T-helper 2 cell (primary cell): ENCODE data around the gene PECR.
A peak's percentile ranks its signal among the peaks of the same experiment; 100 is the strongest.

Source experiments
- DNase-seq, 5 experiments: peaks; one replicate each; pipeline versions ENCODE4 v3.0.0 to v3.0.0-alpha.2; 2012 to 2022

The PECR gene

DNA sequence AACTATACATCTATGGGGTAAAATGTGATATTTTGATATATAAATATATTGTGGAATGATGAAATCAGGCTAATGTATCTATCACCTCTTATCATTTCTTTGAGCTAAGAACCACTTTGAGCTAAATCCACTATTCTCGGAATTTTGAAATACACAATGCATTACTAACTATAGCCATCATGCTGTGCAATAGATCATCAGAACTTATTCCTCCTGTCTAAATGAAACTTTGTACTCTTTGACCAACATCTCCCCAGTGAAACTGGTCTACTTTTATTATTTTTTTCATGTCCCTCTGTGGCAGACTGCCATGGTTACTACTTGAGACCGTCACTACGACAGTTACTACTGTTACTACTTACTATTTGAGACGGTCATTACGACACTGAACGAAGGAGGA is 11.4 kb downstream of the PECR start:
- DNase-seq: no peak

DNA sequence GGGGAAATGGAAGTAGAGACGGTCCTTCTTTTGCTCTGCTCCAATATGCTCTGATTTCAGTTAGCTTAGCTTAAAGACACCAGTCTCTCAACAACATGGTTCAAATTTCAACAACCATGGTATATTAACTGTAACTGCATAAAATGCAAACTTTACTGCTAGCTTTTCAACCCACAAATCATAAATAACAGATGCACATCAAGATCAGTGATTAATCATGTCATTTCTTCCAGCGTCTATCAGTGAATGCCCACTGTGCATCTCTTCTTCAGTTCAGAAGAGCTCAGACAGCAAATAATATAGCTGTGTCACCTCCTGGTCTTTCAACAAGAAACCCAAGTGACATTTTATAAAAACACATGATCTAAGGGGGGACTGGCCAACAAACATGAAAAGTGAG is 12.6 kb downstream of the PECR start:
- DNase-seq: no peak

DNA sequence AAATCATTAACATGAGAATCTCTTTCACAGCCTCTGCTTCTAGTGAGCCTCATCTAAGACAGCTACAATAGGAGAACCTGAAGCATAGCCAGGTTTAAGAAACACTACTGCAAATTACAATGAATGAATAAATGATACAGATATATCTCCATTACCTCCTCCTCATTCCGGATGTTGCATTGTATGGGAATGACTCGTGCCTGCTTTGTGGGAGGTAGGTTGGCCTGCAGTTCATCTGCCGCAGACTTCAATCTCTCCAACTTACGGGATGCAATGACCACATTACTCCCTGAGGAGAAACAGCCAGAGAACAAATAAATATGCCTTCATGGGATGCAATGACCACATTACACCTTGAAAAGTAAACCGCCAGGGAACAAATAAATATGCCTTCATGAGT is 15.4 kb downstream of the PECR start:
- DNase-seq: no peak

DNA sequence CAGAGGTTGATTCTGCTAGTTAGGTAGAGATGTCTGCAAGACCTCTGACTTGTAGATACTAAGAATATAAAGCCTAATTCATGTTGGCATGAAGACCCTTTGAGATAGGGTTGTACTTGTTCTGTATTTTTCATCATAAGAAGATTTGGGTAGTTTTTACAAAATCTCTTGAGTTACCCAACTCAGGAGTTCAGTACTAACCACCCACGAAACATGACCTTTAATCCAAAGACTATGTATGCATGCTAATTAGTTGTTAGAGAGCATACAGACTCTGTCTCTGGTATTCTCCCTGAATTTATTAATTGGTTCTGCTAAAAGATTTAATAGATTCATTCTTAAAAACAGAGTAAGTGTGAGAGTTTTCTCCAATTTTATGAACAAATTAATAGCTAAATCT is 16.9 kb downstream of the PECR start:
- no peak for DNase-seq

DNA sequence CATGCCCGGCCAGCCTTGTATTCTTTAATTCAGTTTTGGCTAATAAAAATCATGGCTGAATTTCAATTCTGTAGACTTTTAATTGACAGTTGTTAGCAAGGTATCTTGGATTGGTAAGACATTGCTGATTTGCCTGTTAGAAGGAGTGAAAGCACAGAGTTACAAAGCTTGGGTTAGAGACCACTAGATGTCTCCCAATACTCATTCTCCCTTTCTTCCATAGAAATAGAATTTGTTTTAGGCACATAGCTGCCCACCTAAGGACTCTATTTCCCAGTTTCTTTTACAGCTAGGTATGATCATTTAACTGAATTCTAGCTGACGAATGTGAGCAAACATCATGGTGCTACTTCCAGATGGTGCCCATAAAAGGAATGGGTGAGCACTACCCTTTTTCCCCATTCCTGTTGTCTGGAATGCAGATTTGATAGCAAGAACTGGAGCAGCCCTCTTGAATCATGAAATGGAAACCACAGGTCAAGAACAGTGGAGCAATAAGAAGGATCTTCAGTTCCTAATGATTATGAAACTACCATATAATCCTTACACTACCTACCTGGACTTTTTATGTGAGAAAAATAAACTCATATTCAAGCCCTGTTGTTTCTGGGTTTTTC is 17.5 kb downstream of the PECR start:
- DNase-seq: no peak

DNA sequence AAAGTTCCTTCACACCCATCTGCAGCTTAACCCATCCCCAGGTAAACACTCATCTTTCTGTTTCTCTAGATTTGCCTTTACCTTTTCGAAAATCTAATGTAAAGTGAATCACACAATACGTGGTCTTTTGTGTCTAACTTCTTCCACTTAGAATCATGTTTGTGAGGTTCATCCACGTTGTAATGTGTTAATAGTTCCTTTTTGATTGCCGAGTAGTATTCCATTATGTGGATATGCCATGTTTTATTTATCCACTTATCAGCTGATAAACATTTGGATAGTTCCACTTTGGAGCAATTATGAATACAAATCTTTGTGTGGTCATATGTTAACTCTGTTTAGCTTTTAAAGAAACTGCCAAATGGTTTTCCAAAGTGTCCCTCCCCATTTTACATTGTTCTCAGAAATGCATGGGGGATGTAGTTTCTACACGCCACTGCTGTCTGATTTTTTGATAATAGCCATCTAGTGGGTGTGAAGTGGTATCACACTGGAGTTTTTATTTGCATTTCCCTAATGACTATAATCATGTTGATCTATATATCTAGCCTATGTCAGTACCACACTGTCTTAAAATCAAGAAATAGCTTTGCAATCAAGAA is 22.3 kb downstream of the PECR start:
- peak in 1 of 5 experiments; percentile 52 for DNase-seq

DNA sequence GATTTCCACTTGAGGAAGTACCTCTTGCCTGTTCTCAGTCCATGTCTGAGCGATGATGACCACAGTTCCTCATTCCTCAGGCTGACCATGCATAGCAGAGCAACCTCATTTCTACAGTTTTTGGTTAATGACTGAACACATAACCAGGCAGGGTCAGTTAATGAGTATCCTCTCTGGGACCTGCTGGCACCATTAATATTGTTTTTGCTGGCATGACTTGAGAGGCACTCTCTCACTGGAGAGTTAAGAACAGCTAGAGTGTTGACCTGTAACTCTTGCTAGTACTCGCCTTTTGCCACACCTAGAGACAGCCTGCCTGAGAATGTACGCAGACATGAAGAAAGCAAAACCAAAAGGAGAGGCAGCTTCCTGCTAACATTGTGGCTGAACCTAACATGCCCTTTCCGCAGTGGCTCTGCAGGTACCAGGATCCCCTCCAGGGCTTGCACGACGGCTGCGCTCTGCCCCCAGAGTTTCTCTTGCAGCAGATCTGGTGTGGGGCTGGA is 23.9 kb downstream of the PECR start:
- DNase-seq: peak in 4 of 5 experiments; percentile 10 to 86 (median 40)

DNA sequence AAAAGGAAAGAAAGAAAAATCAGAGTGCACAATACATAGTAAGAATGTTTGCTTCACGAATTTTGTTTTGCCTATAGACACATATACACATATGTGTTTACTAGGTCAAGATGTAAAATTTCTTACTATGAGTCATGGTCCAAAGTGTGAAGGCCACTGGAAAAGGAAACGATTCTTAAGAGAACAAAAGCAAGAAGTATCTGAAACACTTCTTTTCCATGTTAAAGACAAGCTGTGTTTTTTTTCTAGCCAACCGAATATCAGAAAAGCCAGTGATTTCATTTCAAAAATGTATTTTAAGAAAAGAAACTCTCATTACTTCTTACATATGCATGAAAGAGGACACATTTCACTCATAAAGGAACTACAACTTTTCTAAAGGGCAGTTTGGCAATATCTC is 24.9 kb downstream of the PECR start:
- no peak for DNase-seq

DNA sequence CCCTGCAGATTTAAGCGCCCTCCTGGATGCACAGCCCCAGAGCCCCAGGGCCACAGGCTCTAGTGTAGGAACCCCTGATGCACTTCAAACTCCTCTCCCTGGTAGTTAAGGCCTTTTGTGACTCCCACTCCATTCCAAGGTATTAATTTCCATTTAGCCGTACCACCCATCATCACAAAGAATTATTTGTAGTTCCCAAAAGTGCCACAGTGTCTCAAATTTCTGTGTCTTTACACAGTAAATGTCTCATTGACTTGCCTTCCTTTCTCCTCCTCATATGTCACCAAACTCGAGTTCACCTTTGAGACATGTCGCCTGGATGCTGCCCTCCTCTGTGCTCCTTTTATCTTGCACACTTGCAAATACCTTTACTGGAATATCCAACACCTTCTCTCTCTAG is 25.9 kb downstream of the PECR start:
- DNase-seq: no peak

DNA sequence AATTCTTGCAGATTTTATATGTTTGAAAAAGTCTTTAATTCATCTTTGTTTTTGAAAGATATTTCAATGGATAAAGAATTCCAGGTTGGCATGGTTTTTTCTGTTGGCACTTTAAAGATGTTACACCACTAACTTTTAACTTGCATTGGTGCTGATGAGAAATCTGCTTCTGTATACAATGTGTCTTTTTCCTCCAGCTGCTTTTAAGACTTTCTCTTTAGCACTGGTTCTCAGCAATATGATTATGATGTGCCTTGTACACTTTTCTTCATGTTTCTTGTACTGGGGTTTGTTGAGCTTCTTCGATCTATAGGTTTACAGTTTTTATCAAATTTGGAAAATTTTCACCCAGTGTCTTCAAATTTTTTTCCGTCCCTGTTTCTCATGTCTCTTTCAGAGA is 29.2 kb downstream of the PECR start:
- no peak for DNase-seq

DNA sequence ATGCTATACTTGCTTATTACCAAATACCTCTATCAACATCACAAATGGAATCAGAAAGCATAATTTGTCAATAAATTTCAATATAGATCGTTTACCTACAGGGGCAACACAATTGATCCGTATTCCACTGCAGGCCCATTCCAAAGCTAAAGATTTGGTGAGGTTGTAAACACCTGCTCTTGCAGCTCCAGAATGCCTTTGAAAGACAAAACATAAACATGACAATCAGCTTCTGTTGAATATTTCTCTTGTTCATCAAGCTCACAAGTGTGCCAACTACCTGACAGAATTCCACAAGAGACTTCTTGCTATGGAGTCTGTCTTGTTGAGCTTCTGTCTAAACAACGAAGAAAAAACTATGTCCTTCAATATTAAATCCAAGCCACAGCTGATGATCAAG is 30.3 kb downstream of the PECR start:
- no peak for DNase-seq

DNA sequence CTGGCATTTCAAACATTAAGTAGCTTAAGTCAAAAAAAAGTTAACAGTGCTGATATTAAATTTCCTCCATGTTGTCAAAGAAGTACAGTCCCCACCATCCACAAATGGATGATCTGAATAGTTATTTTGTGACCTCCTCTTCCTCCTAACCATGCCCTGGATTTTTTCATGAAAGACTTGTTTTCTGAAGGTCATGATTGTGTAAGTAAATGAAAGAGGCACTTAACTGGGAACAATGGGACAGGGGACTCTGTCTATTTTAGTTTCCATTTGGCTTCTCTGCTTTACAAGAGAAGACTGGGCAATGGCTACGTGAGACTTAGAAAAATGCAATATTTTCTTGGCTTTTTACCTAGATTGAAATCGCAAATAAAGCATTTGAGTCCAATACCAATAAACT is 32.2 kb downstream of the PECR start:
- DNase-seq: no peak

DNA sequence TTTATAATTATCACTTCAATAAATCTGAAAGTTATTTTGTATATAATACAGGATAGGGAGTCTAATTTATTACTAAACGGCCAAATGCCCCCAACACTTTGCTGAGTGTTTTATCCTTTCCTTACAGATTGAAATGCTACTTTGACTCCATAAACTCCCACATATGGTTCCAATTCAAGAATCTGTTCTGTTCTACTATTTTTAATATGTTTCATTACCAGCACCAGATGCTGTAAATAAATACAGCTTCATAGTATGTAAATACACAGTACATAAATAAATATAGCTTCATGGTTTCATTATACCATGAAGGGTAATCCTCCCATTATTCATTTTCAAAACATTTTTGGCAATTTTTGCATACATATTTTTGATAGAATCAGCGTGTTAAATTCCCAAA is 34.2 kb downstream of the PECR start:
- DNase-seq: no peak

DNA sequence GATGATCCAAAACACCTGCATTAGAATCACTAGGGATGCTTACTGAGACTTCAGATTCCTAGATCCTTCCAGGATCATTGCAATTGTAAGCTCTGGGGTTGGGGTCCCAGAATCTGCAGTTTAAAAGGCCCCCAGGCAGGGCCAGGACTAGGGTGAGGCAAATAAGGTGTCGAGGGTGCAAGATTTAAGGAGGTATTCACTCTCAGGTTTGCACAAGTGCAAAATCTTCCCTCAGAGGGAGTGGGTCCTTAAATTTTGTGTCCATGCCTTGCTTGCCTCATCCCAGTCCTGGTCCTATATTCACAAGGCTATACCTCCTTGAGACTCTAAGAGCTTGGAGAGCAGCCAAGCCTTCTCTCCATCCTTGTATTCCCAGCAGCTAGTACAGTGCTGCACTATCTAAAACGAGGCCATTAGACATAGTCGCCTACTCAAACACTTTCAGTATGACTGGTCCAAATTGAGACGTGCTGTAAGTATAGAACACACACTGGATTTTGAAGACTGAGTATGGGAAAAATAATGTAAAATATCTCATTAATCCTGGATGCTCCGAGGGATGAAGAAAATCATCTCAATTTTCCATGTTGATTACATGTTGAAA is 36.6 kb downstream of the PECR start:
- DNase-seq: peak in 1 of 5 experiments; percentile 41

DNA sequence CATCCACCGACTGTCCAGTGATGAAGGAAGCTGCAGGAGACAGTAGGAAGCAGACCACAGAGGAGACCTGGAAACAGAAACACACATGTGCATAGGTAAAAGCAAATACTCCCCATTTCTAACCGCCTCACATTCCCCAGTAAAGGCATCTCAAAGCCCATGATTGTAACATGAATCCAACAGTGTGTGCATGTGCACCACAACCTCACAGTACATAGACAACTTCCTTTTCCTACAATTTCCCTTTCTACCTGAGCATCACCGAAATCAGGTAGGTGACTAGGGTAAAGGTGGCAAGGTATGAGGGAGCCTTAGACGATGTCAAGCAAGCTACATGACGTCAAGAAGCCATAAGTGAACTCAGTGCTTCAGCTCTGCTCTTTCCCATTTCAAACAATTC is 37.7 kb downstream of the PECR start:
- DNase-seq: no peak

DNA sequence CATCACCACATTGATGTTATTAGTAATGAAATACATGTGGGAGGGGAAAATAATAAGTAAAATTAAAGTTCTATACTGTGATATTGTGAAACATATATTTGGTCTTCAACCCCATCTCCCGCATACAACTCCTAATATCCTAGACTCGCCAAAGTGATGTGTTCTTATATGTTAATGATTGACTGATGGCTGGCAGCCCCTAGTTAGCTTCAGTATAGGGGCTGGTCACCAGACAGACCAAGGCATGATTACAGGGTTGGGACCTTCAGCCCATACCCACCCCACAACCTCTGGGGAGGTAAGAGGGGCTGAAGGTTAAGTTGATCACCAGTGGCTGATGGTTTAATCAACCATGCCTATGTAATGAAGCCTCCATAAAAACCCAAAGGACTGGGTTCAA is 40.2 kb downstream of the PECR start:
- DNase-seq: no peak

DNA sequence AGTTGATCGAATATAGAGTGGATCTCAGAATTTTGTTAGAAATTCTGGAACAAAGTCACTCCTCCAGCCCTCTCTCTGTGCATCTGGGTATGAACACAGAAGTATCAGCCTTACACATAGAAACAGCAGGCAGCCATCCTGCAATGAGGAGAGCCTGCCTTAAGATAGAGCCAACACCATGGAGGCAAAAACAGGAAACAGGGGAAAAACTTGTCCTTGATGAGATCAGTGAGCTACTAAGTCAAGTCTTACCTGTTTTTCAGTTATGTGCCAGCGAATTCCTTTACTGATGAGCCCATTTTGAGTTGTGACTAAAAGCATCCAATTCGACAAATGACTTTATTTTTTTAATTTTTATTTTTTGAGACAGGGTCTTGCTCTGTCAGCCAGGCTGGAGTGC is 41.7 kb downstream of the PECR start:
- DNase-seq: no peak

DNA sequence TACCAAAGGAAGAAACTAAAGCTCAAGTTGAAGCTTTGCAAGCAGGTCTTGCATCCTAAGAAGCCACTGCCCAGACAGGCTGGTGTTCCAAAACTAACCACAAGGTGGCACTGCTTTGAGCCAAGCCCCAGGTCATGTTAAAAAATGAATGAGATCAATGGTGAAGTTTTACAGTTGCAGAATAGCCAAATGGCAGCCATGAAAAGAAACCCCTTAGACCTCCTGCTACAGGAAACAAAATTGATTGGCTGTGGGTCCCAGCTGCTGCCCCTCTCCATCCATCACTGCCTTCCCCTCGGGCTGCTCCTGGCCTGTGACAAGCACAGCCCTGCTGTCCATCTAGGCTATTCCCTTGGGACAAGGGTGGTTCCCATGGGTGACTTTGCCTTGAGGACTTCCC is 47.5 kb downstream of the PECR start:
- peak; percentile 25 to 76 (median 54) for DNase-seq

DNA sequence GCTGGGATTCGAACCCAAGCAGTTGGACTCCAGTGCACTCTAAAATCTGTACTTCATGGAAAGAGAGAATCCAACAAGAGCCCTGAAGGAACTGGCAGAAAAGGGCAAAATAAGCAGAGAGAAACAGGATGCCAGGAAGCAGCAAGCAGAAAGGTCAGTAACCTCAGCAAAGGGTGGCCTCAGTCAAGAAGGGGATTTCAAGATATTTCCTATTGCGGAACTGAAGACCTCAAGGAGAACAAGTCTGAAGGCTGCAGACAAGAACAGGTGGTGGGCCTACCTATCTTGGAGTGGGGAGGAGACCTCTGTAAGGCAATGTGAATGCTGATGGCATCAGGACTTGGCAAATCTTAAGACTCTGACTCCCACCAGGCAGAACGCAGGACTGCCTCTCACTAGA is 48.2 kb downstream of the PECR start:
- no peak for DNase-seq

DNA sequence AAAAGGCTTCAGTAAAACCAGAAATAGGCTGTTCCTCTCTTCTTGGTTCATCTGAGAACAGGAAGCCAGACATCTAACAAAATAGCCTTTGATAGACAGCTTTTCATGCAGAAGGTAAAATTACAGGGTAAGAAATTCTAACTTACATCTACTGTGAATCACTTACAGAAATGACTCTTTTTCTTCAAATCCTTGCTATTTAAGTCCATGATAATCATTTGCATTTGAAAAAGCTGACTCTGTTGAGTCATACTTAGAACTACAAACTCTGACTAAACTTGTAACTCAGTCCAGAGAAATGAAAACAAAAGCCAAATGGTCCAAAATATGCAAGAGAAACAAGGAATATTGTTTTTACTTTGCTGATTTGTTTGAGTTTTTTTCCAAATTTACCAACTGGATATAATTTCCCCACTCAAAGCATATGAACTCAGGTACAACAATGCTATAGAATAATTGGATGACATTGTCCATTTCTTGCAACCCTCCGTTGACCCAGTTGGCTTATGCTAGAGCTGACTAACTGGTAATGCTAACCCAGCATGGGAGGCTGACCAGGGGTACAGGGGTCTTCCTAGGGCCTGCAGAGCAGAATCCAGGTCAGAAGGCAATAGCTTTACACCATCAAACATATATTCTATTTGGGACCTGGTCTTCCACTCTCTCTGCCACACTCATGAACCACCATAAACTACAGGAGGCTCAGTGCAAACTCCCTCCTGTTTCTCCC is 49.5 kb downstream of the PECR start:
- DNase-seq: peak in 1 of 5 experiments; percentile 68

DNA sequence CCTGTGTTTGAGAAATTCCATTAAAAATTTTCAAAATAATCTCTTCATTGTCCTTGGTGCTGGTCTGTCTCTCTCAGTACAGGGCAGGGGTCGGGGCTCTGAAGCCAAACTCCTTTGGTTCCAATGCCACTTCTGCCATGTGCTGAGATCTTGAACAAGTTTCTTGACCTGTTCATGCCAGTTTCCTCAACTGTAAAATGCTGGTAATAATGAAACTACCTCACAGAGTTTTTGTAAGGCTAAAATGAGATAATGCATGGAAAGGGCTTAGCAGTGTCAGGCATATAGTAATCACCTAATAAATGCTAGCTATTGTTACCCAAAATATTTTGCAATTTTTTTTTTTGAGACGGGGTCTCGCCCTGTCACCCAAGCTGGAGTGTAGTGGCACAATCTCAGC is 51.4 kb downstream of the PECR start:
- DNase-seq: no peak

DNA sequence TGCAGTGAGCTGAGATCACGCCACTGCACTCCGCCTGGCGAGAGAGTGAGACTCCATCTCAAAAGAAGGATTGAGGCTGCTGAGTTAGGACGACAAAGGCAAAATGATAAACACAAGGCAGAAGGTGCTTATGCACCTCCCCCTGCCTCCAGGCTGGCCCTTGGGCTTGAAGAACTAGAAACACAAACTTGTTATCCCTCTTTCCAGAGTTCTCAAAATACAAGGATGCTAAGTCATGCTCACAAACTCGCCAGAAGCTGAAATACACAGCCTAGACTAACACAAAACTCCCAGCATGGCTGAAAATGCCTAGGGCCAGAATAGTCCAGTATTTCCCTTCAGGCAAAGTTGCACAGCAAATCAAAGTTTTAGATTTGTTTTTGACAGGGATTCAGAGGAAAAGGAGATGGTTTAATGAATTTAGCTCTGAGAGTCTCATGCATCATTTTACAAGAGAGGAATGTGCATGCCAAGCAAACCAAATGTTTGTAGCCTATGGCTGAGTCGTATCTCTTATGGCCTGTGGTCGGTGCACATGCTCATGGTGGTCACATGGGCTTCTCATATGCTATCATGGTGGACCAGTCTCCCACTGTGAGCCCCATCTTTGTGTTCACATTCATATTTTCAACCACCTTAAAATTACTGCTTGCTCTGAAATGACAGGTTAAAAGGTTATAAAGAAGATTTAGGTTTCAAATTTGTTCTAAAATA is 52.0 kb downstream of the PECR start:
- peak in 1 of 5 experiments; percentile 60 for DNase-seq

DNA sequence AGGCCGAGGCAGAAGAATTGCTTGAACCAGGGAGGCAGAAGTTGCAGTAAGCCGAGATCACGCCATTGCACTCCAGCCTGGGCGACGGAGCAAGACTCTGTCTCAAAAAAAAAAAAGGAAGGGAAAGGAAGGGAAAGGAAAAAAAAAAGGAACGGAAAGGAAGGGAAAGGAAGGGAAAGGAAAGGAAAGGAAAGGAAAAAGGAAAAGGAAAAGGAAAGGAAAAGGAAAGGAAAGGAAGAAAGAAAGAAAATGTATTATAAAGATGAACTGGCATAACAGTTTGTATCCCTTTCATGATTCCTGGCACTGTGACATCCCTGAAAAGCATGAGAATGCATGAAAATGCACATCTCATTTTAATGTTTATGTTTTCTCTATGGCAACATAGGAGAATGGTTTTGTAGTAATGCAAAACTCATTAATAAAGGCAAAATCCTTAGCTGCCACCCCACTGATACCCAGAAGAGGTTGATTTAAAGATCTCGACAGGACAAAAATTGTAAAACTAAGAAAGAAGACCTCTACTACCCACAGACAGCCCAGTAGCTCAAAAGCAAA is 56.8 kb downstream of the PECR start:
- no peak for DNase-seq
